Measurements from ENCODE around the gene PKN3.
A peak's percentile ranks its signal among the peaks of the same experiment; 100 is the strongest.

The PKN3 gene

DNA sequence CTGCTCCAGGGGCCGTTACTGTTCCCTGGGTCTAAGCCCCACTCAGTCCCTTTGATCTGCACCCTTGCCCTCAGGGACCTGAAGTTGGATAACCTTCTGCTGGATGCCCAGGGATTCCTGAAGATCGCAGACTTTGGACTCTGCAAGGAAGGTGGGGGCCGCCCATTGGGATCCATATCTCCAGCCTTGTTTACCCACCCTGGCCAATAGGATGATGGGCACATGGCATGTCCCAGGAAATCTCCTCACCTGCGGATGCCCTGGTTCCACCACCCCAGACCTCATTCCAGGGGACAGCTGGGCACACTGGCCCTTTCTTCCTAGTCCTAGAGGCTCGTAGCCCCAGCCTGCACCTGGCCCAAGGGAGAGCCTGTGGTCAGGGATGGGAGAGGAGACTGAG lies 16.2 kb downstream of the PKN3 start:
- DNase-seq: no peak

DNA sequence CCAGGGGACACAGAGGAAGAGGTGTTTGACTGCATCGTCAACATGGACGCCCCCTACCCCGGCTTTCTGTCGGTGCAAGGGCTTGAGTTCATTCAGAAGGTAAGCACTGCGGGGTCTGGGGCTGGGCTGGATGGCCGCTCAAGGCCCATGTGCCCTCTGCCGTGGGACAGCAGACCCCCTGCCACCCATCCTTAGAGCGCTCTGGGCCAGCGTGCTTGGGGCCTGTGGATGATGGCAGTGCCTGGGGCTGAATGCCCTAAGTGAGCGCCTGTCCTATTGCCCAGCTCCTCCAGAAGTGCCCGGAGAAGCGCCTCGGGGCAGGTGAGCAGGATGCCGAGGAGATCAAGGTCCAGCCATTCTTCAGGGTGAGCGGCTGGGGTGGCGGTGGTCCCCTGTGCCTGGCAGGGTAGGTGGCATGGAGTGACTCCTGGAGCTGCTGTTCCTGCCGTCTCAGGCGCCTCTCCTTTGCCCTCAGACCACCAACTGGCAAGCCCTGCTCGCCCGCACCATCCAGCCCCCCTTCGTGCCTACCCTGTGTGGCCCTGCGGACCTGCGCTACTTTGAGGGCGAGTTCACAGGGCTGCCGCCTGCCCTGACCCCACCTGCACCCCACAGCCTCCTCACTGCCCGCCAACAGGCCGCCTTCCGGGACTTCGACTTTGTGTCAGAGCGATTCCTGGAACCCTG lies 17.8 kb downstream of the PKN3 start:
- no peak for DNase-seq

DNA sequence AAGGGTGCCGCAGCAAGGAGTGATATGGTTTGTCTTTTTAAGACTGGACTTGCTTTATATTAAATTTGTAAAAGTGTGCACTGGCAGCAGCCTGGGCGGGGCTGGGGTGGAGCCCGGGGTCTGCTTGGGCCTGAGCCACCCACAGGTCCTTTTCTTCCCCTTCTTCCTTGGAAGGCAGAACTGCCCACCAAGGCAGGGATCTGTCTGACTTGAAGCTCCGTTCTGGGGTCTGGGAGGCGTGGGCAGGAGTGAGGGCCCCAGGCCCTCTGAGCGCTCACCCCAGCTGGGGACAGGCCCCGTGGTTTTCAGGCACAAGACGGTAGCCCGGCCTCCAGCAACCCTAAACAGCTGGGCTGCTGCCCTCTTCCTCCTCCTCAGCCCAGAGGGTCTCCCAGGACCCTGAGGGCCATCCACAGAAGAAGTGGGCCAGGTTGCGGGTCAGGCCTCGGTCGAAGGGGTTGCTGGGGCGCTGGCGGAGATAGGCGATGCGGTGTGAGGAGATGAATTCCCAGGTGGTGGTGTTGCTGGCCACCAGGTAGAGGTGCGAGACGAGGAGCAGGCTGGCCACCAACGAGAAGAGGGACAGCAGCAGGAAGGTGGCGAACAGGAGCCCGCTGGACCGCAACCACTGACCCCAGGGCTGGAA lies 18.7 kb downstream of the PKN3 start:
- no peak for DNase-seq

DNA sequence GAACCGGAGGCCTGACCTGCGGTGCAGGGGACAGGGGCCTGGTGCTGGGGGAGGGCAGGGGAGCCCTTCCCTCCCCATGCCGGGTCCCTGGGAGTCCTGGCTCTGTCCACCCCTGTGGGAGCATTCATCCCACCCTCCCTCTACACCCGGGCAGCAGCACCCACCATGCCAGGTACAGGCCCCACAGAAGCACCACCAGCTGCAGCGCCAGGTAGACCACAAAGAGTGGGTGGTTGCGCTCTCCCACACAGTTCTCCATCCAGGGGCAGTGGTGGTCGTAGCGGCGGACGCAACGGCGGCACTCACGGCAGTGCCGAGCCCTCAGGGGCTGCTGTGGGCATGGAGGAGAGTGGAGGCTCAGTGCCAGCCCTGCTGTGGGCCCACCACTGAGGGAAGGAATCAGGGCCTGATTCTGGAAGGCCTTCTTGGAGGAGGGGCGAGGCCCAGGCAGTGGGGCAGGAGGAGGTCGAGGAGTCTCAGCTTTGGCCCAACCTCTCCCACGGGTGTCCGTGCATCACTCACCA lies 19.2 kb downstream of the PKN3 start:
- no peak for DNase-seq

DNA sequence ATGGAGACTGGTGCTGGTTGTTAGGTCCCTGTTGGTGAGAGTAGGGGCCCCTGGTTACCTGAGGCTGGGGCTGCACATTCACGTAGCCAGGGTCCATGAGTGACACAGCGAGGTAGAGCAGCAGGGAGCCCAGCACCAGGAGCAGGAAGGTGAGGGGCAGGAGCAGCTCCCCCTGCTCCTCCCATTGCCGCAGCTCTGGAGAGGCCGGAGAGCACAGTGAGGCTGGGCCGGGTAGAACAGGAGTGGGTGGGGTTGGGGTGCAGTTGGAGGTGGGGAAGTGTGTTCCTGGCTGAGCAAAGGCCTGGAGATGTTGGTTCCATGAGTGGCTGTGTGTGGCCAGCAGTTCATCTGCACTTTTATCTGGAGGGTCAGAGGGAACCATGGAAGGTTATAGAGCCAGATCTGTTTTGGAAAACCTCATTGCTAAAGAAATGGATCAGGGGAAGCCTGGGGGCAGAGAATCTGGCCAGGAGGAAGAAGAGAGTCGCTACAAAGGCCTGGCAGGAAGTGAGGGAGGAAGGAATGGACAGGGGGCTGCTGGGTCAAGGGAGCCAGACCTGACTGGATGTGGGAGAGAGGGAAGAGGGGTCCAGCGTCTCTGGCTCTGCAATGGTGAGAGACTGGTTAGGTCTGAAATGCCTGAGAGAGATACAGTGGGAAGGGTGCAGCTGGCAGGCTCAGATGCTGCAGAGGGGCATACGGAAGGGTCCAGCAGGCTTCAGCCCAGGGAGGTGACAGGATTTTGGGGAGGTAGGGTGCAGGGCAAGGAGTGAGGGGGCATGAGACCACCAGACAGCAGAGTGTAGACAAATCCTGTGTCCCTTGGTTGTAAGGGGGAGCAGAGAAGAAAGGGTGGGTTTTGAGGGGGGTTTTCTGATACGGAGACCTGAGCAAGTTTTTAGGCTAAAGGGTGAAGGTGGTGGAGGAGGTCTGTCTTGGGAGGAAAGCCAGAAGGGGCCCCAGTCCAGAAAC lies 20.4 kb downstream of the PKN3 start:
- DNase-seq: no peak

DNA sequence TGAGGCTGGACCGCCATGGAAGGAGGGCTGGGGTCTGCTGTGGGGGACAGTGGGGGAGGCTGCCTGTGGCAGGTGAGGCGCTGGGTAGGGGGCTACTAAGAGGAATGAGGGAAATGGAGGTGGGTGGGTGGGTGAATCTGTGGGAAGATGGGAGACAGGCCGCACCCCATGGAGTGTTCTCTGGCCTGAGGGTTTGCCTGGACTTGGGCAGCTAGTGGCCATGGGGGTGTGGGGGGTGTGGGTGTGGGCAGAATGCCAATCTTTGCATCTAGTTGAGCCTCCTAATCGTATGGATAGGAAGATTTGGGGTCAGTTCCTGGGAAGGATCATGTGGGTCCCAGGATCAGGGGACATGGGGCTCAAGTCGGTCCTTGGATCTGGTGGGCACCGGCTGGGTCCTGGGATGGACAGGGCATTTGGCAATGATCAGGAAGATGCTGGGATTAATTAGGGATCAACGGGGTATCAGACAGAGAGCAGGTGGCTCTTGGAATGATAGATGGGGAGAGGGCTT lies 21.1 kb downstream of the PKN3 start:
- DNase-seq: no peak

DNA sequence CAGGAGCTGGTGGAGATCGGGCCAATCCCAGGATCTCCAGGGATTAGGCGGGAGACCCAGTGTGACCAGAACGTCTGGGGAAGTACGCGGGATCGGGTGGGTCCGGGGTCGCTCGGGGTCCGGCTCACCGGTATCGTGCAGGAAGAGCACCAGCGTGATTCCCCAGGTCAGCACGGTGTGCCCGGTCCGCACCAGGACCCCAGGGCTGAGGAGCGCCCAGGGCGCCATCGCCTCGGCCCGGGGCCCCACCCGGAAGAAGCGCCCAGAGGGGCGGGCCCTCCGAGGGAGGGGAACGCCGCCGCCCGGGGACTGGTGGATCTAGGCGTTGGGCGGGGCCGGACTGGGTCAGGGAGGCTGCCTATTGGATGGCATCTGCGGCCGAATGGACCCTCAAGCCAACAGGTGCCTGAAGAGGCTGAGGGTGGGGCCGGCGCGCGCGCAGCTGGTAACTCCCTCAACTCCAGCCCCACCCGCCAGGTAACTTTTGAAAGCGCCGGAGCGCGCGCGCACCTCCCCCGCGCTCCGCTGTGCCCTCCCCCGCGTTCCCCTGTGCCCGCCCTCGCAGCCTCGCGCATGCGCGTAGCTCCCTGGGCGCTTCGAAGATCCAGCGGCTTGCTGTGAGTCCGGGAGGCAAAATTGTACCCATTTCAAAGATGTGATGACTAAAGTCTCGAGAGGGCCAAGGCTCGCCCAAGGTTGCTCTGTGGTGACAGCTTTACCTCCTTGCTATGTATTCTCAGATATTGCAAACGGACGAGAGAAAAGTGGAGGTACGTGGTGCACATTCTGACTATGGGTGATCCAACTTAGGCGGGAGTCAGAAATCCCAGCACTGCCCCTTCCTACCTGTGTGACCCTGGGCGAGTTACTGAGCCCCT lies 21.8 kb downstream of the PKN3 start, which contains the start of gene ZDHHC12:
TSS of gene ZDHHC12 (minus strand) at position 262 of the 878 bp plus-strand sequence. CDS start at position 228, 34 bp downstream.
- DNase-seq: peak; percentile 90

DNA sequence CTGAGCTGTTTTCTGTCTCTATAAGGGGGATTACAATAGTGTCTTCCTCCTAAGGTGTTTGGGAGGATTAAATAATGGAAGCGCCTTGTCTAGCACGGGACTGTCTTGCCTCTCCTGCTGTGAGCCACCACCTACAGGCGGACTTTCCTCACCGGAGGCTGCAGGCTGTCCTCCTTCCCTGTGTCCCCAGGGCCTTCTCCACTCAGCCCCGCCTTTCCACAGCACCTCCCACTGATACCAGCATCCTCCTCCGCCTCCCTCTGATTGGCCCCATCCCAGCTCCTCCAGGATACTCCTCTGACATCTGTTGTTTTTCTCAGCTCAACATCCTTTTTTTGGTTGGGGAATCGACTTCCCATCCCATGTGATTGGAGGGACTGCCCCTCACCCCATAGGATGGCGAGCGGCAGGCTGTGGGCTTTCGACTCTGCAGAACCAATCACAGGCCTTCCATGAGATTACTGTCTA lies 22.5 kb downstream of the PKN3 start:
- DNase-seq: no peak

DNA sequence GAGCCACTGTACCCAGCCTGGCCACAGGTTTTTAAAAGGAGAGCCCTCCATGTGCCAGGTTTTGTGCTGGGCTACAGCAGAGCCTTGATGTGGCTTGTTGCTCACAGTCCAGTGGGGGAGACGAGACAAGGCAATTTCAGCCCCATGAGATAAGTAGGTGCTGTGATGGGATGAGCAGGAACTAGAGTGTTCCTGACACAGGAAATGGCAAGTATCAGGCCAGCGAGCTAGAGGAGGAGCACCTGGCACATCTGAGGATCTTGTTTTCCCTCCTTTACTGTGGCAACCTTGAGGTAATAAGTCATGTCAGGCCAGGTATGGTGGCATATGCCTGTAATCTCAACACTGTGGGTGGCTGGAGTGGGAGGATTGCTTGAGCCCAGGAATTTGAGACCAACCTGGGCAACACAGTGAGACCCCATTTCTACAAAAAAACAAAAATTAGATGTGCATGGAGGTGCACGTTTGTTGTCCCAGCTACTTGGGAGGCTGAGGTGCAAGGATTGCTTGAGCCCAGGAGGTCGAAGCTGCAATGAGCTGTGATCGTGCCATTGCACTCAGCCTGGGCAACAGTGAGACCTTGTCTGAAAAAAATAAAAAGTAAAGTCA lies 25.4 kb downstream of the PKN3 start:
- no peak for DNase-seq

DNA sequence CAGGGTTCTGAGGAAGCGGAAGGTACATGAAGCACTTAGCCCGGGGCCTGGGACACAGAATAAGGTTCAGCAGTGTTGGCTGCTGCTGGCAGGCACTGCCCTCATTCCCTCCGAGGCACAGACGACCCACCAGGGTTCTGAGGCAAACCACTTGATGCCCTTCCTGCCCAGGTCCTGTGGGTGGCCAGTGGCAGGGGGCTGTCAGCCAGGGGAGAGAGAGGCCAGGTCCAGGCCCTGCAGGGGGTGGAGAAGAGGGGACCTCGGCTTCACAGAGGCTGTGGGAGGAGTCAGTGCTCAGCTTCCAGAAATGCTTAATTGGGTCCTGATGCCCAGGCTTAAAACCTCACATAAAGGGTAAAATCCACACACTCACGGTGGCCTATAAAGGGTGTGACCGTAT lies 26.0 kb downstream of the PKN3 start:
- no peak for DNase-seq

DNA sequence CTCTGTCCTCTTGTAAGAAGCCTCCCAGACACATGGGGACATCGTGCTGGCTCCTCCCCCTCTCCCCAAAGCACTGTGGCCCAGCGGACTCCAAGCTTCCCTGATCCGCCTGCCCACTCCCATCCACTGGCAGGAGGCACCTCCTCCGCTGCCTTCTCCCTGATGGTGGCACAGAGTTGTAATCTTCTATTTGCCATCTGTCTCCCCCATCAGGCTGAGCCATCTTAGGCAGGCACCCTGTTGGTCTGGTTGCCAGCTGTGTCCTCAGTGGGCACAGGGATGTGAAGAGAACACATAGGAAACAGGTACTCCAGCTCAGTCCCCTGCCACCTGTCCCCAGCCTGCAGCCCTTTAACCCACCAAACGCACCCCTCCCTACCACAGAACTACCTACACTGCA lies 27.0 kb downstream of the PKN3 start:
- DNase-seq: no peak

DNA sequence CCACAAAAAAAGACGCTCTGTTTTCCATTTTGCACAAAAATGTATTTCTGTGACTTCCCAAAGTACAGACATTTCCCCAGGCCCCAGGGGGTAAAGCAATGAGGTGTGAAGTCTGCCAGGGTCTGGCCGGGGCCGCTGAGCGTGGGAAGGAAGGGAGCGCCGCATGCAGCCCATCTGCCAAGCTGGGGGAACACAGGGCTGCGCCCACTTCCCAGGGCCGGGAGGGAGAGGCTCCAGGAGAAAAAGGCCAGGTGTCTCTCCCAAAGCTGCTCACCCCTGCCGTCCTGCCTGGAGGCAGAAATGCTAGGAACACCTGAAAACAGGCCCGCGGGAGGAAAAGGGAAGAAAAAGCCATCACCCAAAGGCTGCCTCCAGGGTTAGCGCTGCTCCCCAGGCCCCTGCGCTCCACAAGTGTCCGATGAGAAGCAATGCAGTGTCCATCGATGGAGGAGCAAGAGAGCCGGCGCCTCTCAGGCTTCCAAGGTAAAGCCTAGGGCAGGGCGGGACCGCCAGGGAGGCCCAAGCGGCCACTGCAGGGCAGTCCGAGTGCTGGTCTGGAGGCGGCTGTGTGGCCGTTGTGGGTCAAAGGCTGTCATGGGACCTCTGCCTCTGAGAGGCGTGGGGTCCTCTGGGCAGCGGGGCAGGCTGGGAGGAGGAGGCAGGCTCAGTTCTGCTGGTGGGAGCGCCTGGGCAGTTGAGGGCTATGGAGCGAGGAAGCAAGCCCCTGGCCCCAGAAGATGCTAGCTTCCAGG lies 27.6 kb downstream of the PKN3 start:
- DNase-seq: no peak

DNA sequence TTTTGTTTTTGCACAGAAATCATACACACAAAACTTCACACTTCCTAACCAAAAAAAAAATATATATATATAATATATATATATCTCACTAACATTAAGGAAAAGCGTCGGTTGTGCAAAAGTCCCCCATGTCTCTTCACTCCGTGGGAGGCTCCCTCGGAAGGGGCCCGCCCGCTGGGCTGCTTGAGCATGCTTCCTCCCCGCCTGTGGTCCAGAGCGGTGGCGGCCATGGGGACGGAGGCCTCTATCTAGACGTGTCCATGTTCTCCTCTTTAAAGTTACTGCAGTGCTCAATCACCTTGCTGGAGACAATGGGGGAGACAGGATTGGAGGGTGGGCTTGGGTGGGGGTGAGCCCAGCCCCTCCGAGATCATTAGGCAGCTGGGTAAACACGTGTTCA lies 28.8 kb downstream of the PKN3 start:
- no peak for DNase-seq

DNA sequence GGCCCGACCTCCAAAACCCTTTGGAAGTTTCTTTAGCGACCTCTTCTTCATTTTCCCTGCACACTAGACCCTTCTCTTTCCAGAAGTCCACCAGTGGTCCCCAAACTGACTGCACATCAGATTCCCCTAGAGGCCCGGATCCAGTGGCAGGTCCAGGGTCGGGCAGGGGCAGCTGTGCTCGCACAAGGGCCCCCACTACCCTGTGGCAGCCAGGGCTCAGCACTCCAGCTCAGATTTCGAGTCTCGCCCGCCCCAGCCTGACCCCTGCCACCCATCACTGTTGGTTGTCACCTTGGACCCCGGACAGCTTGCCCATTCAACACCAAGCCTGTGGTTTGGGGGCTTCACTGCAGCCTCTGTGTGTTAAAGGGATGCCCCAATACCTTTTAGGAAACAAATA lies 29.4 kb downstream of the PKN3 start:
- no peak for DNase-seq

DNA sequence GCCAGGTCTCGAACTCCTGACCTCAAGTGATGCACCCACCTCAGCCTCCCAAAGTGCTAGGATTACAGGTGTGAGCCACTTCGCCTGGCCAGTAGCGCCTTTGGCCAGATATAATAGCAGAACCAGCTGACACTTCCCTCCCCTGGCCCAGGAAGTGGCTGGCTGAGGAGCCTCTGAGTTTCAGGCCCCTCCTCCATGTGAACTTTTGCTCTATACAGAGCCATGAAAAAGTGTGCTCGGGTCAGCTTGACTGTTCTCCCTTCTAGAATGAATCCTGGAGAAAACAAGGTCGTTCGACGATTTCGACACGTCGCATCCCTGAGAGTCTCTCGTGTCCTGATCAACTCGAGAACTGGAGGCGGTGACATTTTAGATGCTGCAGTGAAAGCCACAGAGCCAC lies 30.3 kb downstream of the PKN3 start:
- no peak for DNase-seq

DNA sequence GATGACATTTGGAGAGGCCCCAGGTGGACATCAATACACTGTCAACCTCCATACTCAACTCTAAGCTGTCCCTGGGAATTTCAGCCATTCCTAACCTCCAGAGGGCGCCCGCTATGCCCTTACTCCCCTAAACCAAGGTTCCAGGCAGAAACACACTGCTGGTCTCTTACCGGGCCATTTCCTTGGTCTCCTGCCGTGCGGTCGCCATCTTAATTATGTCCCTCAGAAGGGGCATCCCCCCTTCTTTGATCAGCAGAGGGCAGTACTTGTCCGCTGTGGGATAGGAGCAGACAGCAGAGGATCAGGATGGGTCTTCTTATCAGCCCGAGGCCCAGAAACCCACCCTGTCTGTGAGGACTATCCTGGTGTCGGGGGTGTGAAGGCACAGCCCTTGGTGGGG lies 31.0 kb downstream of the PKN3 start:
- DNase-seq: peak; percentile 44

DNA sequence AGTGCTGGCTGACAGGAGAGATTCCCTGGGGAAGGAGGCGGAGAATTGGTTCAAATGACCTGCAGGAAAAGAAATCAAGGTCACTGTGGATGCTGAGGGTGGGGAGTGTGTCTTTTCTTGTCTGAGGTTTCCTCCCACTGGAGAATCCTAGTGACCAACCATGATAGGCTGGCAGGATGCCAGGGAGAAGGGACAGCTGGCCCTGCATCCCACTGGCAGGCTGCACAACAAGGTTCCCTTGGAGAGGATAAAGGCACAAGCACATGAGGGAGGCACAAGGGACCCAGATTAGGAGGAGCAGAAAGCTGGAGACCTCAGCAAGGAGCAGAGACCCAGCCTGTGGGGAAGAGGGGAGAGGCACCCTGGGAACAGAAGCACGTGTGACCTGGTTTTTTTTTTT lies 33.1 kb downstream of the PKN3 start:
- no peak for DNase-seq

DNA sequence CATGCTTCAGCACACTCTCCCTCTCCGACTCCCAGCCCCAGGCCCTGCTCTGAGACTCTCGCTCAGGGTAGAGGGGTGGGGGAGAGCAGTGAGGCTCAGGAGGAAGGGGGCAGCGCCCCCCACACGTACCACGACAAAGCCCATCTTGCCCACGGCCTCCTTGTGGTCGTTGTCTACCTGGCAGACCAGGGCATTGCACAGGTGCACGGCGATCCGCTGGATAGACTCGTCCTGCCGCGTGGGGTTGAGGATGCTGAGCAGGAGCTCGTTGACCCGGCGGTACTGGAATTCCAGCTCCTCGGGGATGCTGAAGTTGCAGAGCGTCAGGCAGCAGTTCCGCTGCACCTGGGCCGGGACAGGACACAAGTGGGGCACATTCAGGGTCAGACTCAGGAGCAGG lies 40.1 kb downstream of the PKN3 start:
- DNase-seq: no peak

DNA sequence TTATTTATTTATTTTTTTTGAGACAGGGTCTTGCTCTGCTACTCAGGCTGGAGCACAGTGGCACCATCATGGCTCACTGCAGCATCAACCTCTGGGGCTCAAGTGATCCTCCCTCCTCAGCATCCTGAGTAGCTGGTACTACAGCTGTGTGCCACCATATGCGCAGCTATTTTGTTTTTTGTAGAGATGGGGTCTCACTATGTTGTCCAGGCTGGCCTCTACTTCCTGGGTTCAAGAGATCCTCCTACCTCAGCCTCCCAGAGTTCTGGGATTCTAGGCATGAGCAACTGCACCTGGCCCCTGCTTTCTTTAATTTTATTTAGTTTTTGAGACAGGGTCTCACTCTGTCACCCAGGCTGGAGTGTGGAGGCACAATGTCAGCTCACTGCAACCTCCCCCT lies 41.1 kb downstream of the PKN3 start:
- no peak for DNase-seq

DNA sequence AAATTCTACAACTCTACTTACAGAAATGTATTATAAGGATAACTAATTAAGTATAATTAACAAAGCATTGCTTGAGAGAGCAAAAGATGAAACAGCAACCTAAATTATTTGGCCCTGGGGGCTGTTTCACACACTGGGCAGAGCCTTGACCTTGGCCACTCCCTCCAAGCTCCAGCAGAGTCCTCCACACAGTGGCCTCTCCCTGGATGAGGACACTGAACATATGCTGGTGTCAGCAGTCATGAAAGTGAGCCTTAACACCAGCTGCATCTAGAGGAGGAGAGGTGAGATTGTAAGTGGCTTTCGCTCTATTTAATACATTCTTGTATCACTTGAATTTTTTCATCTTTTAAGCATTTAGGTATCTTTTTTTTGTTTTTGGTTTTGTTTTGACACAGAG lies 44.9 kb downstream of the PKN3 start:
- no peak for DNase-seq

All from midbrain (tissue), 1 donor.